T-helper 9 cell (primary cell): ENCODE results near the gene PSMA3.

Source experiments
- DNase-seq: peaks from one replicate; pipeline ENCODE4 v3.0.0-alpha.2; 2020

The PSMA3 gene

DNA sequence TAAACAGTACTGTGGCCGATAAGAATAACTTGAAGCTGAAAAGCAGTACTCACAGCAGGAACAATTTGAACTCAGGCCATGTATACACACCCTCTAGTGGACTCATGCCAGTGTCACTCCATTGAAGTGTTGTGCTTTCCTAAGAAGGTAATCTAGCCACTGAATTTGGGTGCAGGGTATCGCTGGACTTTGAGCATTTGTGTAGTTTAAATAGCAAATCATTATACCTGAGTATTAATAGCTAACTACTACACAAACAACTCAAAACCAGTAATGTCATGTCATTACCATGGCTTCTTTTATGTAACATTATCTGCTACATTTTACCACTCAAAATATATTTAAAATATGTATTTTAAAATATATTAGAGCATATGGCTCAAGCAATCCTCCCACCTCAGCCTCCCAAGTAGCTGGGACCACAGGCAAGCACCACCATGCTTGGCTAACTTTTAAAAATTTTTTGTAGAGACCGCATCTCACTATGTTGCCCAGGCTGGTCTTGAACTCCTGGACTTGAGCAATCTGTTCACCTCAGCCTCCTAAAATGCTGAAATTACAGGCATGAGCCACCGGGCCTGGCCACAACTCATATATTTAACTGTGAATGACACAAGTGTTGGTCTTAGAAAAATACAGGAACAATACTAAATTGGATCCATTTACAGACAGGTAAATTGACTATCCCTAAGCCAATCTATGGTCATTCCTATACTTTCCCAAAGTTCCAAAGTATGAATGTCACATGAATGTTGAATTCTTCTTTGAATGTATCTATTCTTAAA lies 28.1 kb downstream of the PSMA3 start:
- DNase-seq = no peak

DNA sequence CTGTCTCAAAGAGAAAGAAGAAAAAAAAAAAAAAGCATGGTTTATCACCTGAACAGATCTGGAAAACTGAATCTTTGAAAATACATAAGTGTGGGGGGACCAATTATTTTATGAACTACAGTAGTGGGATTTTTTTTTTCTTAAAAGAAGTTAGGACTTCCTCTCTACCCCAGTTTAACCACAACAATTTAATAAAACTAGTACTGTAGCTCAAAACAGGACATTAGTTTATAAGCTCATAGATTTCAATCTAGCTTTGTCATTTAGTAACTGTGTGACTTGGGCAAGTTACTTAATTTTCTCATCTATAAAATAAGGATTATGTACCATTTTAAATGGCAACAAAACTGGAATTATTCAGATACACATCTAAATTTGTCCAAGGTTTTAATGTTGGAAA lies 30.2 kb downstream of the PSMA3 start:
- DNase-seq = no peak

DNA sequence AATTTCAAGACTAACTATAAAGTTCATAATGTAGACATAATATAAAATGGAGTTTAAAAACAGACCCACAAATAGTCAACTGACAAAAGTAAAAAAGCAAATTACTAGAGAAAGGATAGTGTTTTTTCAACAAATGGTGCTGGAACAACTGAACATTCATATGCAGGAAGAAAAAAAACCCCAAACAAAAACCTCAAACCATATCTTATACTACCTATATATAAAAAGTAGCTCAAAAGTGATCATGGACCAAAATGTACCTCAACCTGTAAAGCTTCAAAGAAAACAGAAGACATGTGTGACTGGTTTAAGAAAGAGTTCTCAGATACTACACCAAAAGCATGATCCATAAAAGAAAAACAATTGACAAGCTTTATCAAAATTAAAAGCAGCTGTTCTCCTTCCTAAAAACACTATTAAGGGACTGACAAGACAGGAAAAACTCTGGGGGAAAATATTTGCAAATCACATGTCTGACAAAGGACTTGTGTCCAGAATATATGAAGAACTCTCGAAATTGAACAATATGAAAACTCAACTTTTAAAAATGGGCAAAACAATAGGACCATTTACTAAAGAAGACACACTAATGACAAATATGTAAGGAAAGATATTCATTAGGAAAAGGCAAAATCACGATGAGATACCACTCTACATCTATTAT lies 31.0 kb downstream of the PSMA3 start:
- no peak for DNase-seq

DNA sequence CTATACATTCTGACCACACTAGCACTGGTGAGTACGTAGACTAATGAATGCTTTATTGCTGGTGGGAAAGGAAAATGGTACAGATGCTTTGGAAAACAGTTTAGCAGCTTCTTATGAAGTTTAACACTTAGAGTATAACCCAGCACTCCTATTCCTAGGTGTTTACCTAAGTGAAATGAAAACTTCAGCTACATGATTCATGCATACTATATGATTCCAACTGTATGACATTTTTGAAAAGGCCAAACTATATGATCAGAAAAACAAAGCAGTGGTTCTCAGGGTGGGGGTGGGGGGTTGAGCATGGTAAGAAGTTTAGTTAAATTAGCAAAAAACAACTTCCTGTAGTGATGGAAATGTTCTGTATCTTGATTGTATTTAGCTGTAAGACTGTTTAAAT lies 31.6 kb downstream of the PSMA3 start:
- no peak for DNase-seq

DNA sequence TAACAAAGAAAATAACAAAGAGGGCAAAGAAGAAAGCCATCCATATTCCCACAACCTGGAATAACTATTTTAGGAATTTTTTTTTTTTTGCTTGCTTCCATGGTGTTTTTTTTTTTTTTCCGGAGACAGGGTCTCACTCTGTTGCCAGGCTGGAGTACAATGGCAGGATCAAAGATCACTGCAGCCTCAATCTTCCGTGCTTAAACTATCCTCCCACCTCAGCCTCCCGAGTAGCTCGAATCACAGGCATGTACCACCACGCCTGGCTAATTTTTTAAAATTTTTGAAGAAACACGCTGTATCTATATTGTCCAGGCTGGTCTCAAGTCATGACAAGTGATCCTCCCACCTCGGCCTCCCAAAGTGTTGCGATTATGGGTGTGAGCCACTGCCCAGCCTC lies 33.5 kb downstream of the PSMA3 start:
- DNase-seq = no peak

DNA sequence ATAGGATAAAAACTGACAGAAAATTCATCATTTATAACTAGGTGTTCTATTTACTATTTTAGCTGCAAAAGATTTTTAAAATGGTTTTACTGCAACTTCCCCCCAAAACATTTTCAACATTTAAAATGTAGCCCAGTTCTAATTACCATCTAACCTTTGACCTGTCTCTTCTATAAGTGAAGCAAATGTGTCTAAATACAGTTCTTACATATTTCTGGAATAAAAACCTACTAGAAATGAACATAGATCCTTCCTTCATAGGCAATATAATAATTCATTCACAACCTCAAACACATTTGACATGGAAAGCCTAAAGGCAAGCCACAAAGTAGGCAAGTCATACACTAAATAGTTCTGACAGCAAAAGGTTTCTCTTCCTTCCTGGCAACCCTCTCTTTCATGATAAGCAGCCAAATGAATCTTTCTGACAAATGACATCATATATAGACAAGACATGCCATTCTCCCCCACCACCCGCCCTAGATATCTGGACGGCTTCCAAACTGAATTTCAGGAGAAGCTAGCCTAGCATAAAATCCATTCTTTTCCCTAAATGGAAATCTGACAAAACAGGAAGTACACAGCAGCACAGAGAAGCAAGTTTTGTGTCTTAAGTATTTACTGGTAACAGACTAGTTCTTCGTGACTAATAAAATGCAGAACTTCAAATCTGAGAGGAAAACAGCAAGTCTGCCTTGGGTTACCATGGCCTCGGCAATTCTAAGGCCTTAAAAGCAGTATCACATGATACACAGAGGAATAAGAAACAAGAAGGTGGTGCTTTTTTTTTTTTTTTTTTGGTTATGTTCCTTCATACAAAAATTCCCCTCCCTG lies 36.5 kb downstream of the PSMA3 start:
- DNase-seq = no peak

DNA sequence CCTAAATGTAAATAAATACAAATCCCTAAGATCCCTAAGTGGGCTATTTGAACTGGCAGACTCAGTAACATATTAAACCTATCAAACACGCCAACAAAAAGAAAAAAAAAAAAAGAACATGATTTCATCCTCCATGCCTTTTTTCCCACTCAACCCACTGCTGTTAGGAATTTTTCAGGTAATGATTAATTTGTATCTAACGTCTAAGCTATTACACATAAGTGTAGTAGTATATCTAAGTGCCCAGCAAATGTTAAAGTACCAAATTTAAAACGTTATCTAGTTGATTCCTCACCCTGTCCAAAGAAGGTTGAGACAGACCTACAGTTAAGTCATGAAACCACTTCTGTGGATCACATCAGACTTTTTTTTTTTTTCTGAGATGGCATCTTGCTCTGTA lies 37.3 kb downstream of the PSMA3 start:
- DNase-seq = no peak

DNA sequence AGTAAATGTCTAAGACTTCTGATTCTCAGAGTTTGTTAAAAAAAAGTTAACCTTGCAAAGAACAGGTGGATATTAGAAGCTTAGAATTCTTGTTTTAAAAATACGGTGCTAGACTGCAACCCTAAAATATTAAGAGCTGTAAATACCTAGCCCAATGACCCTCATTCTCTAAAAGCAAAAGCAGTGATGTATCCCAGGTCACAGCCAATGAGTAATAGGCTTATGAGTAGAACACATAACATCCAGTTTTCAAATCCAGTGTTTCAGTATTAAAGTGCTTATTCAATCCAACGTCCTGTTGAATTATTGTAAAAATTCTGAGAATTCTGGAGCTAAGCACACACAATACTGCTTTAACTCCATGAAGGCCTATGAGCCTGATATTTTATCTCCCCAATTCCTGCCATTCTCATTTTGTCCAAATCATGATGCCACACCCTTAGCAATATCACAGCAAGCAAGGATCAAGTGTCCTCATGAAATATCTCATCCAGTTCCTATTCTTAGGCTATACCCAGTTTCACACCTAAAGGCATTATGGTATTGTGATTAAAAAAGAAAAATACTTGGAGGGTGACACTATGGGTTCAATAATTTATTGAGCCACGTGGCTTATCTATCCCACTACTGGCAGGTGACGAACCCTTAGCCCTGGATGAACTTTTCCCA lies 38.4 kb downstream of the PSMA3 start:
- DNase-seq = no peak

DNA sequence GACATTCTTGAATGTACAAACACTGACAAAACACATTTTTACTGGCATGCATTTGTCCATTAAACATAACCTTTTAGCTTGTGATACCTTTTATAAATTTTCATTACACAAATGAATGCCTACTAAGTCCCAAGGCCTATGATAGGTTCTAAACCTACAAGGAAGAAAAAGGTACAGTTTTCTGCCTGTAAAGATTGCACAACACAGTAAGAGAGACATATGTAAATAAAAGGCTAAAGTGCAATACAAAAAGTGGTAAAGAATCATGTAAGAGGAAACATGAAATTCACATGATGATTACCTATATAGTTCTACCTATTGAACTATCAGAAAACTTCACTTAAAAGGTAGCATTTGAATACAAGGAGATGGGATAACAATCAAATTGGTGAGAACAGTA lies 39.1 kb downstream of the PSMA3 start:
- no peak for DNase-seq

DNA sequence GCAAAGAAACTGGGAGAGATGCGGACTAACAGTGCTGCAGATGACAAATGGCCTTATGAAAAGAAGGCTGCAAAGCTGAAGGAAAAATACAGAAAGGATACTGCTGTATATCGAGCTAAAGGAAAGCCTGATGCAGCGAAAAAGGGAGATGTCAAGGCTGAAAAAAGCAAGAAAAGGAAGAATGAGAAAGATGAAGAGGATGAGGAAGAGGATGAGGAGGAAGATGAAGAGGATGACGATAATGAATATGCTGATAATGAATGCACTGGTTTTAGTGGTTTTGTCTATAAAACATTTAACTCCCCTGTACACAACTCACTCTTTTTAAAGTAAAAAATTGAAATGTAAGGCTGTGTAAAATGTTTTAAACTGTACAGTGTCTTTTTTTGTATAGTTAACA lies 40.5 kb downstream of the PSMA3 start:
- DNase-seq = no peak

DNA sequence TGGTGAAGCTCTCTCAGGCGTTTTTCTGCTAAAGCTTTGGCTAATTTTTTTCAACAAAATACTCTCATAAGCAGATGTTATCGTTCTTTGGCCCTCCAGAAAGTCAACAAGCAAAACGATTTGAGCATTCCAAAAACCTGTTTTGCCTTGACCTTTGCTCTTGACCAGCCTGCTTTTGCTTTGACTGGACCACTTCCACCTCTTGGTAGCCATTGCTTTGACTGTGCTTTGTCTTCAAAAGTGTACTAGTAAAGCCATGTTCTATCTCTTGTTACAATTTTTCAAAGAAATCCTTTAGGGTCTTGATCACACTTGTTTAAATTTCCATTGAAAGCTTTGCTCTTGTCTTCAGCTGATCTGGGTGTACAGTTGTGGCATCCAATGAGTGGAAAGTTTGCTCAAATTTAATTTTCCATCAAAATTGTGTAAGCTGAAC lies 43.0 kb downstream of the PSMA3 start:
- no peak for DNase-seq

DNA sequence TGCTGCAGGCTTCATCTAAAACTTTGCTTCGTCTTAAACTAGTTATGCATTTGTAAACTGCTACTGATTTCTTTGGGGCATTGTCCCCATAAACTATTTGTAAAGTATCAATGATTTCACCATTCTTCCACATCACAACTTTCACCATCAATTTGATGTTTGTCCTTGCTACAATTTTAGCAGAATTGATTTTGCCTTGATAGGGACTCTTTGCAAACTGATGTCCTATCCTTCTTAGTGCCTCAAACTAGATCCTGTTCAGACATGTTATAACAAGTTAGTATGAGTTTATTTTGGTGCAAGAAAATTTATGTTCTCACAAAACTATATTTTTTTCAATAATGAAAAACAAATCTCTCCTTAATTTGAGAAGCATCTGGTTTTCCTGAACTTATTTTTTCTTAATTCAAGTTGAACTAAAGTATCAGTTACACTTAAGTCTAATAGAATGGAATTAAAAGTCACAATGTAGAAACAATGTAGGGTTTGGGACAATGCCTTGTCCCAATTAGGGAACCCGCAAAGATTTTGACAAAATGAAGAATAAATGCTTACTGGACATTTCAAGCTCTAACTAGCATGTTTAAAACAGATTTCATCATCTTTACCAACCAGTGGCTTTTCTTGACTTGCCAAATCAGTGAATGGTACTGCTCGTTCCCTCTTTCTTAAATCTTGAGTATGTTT lies 43.6 kb downstream of the PSMA3 start:
- no peak for DNase-seq

DNA sequence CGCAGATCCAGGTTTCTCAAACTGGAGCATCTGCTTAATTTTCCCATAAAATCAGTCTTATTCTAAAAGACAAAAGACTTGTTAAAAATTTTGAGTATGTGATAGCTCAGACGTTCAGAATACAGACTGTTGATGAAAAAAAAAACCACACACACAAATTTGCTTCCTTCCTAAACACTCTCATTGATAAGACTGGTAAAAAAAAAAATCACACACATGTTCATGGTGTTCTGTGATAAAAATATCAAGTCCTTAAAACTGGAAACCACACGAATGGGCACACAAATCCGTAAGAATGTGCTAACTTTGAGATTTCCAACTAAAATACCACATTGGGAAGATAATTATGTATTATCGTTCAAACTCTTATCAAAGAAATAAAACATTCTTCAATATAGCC lies 47.0 kb downstream of the PSMA3 start:
- DNase-seq = no peak

DNA sequence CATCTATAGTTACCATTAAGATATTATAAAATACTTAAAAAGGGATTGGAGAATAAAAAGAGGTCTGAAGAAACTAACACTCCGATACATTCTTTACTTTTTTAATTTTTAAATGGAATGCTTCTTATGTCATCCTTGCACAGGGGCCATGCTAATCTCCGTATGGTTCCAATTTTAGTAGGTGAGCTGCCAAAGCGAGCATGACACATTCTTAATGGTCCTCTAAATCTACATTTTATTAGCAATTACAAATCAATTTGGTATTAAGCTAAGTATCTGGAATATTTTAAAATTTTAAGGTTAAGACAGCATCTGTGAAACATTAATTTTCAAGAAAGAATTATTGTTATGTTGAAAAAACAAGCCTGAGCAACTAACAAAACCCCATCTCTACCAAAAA lies 47.5 kb downstream of the PSMA3 start:
- no peak for DNase-seq

DNA sequence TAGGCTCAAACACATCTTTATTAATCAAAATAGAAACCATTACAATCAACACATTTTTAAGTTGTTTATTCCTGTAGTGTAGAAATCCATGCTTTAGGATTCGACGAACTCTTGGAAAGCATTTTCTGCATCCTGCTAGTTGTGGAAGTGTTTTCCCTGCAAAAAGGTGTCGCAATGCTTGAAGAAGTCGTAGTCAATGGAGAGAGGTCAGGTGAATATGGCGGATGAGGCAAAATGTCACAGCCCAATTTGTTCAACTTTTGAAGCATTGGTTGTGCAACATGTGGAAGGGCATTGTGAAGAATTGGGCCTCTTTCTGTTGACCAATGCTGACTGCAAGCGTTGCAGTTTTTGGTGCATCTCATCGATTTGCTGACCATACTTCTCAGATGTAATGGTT lies 49.6 kb downstream of the PSMA3 start:
- no peak for DNase-seq

DNA sequence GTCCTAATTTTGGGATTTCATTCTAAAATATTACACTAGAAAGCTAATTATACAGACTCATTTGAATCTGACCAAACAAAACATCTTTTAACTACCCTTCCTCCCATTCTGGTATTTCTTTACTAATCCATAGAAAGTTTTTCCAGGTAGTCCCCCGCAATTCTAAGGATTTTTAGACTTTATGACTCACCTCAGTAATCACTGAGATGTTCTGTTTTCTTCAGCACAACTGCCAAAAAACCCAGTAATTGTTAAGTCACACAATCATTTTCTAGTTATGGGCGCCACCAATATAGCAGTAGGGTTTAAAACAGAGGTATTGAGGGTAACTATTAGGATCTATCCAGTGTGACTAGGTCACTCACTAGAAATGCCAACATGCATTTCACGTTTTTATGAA lies 52.1 kb downstream of the PSMA3 start:
- DNase-seq = no peak

DNA sequence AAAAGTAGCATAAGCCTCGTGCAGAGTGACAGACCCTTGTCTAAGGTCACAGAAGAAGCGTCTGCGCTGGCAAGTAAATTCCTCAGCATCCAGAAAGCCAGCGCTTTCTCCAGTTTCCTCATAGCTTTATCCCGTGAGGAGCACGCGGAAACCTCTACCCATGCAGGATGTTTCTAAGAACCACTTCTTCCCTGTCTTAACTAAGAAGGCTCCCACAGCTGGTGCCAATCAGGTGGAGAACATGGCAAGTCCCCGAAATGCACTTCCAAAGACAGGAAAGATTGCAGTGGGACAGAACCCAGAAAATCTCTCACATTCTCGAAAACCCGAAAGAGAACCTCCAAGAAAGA lies 52.7 kb downstream of the PSMA3 start:
- DNase-seq = no peak

DNA sequence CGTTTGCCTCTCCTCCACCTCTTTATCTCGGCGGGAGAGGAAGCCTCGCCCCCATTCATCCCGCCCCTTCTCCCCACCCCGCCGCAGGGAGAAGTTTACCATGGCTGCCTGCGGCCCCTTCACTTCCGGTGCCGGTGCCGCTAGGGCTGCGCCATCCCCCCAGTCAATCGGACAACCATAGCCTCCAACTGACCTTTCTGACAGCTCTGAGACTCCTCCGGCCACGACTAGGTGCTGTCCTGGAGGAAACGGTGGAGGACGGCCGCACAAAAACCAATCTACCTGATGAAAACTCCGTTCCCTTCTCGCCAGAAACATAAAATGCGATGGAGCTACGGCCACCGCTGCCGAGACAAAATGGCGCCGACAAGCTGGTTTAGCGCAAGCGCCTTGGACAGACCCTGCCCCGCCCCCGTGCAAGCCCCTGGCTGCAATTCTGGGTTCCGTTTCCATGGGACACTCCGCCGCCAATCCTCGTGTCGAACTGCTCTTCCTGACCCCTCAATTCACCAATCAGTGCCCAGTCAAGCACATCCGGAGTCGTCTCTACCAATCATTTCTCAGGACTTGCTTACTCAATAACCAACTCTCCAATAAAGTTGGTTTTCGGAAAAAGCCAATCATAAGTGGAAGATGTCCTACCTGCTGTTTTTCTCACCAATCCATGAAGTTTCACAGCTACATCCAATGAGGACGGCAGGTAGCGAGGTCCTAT lies 53.3 kb downstream of the PSMA3 start:
- DNase-seq = peak; percentile 96

DNA sequence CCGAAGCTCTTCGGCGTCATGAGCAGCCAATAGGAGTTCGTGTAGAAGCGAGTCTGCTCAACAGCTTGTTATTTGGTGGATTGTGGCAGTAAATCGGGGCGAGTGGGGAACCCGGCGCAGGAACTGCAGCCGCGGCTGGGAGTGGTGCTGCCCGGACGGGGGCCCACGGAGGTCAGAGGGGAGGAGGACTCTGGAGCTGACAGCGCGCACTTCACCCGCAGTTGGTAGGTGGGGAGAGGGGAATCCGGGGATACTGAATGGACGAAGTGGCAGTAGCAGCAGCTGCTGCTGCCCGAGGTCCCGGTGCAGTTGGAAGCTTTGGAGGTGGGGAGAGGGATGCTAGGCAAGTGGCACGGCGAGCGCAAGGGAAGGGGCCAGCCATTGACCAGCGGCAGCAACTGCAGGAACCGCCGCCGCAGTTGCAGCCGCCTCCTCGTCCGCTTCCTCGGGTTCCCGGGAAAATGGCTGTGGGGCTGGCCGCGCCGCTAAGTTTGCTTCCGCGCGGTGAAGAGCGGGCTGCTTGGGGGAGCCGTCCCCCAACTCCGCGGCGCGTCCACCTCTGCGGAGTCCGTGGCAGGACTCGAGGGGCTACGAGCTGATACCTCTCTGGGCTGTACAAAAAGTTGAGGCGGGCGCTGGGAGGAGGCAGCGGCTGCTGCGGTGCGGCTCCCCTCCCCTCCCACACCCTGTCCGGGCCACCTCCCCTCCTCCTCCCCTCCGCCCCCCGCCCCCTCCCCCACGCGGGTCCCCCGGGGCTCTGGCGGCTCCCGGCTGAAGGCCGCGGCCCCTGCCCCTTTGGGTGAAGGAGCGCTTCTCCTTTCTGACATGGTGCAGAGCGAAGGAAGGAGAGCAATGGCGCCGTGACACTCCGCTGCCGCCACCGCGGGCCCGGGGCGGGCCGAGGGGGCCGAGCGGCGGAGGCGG lies 54.1 kb downstream of the PSMA3 start, which contains the start of gene ARID4A:
Gene ARID4A (plus strand): TSS at position 79 of the 924 bp plus-strand sequence. CDS start 1,300 bp downstream, outside the sequence.
- DNase-seq = peak; percentile 72
